HepG2 (cell line): ENCODE measurements around the gene BMP6. TPM values are rescaled to one million over a fixed set of nuclear protein-coding genes. Genes with fewer than 3 reads are reported as not detected.

Source experiments
- ATF1 ChIP-seq: IDR thresholded peaks from 2 replicates; pipeline ENCODE4 v1.6.1; 2016; ENCODE audit warnings: mild to moderate bottlenecking, control low read depth
- ATF3 ChIP-seq: sonication (generic); formaldehyde crosslinking; IDR thresholded peaks from 2 replicates; pipeline ENCODE4 v1.4.0; 2020; ENCODE audit warnings: missing genetic modification reagents
- ATF7-NPFF ChIP-seq: sonication (generic); formaldehyde crosslinking; IDR thresholded peaks from 2 replicates; pipeline ENCODE4 v1.8.1; 2023; ENCODE audit warnings: mild to moderate bottlenecking, low read depth, missing genetic modification reagents, moderate library complexity
- CREBL2 ChIP-seq: sonication (generic); formaldehyde crosslinking; IDR thresholded peaks from 2 replicates; pipeline ENCODE4 v1.8.1; 2023; ENCODE audit warnings: missing genetic modification reagents, mild to moderate bottlenecking, borderline replicate concordance
- MIXL1 ChIP-seq: IDR thresholded peaks from 2 replicates; pipeline ENCODE4 v1.6.1; 2016
- MTF2 ChIP-seq: sonication (generic); formaldehyde crosslinking; IDR thresholded peaks from 2 replicates; pipeline ENCODE4 v1.5.0; 2020; ENCODE audit warnings: missing genetic modification reagents, borderline replicate concordance
- NFAT5 ChIP-seq: sonication (generic); formaldehyde crosslinking; IDR thresholded peaks from 2 replicates; pipeline ENCODE4 v1.4.0; 2020; ENCODE audit warnings: missing genetic modification reagents
- POLR2AphosphoS2 ChIP-seq: IDR thresholded peaks from 2 replicates; pipeline ENCODE4 v1.6.1; 2011; ENCODE audit warnings: low read depth, low read length, improper control_type of control experiment
- RAD51 ChIP-seq: fragments of 450-650 bp; IDR thresholded peaks from 2 replicates; pipeline ENCODE4 v1.6.1; 2016; ENCODE audit warnings: borderline replicate concordance
- RARA ChIP-seq: IDR thresholded peaks from 2 replicates; pipeline ENCODE4 v1.6.1; 2016; ENCODE audit warnings: missing genetic modification reagents, missing compliant biosample characterization
- SP5 ChIP-seq: IDR thresholded peaks from 2 replicates; pipeline ENCODE4 v1.6.1; 2016; ENCODE audit warnings: low read depth, borderline replicate concordance
- TGIF2 ChIP-seq: IDR thresholded peaks from 2 replicates; pipeline ENCODE4 v1.6.1; 2016; ENCODE audit warnings: control low read depth, missing compliant biosample characterization
- THAP7 ChIP-seq: sonication (generic); formaldehyde crosslinking; IDR thresholded peaks from 2 replicates; pipeline ENCODE4 v1.8.1; 2023; ENCODE audit warnings: mild to moderate bottlenecking, missing genetic modification reagents
- ZFAT ChIP-seq: sonication (generic); formaldehyde crosslinking; conservative IDR thresholded peaks from 2 replicates; pipeline ENCODE4 v1.8.1; 2023; ENCODE audit warnings: missing genetic modification reagents, inconsistent platforms
- ZMAT3 ChIP-seq: sonication (generic); formaldehyde crosslinking; conservative IDR thresholded peaks from 2 replicates; pipeline ENCODE4 v1.7.0; 2021; ENCODE audit warnings: missing genetic modification reagents
- ZNF329 ChIP-seq: sonication (generic); formaldehyde crosslinking; IDR thresholded peaks from 2 replicates; pipeline ENCODE4 v1.9.0; 2021; ENCODE audit warnings: low read depth, mild to moderate bottlenecking, missing genetic modification reagents
- ZNF331 ChIP-seq: sonication (generic); formaldehyde crosslinking; IDR thresholded peaks from 2 replicates; pipeline ENCODE4 v1.4.0; 2020; ENCODE audit warnings: missing genetic modification reagents
- ZNF343 ChIP-seq: sonication (generic); formaldehyde crosslinking; IDR thresholded peaks from 2 replicates; pipeline ENCODE4 v1.4.0; 2020; ENCODE audit warnings: mild to moderate bottlenecking, missing genetic modification reagents
- ZNF605 ChIP-seq: sonication (generic); formaldehyde crosslinking; IDR thresholded peaks from 2 replicates; pipeline ENCODE4 v1.8.0; 2022; ENCODE audit warnings: mild to moderate bottlenecking, missing genetic modification reagents
- ZNF703 ChIP-seq: sonication (generic); formaldehyde crosslinking; IDR thresholded peaks from 2 replicates; pipeline ENCODE4 v1.5.1; 2020; ENCODE audit warnings: missing genetic modification reagents, mild to moderate bottlenecking, moderate library complexity, borderline replicate concordance
- ZNF740 ChIP-seq: sonication (generic); formaldehyde crosslinking; IDR thresholded peaks from 2 replicates; pipeline ENCODE4 v1.4.0; 2020; ENCODE audit warnings: missing genetic modification reagents
- polyA plus RNA-seq, 8 experiments: library from polyadenylated mRNA; depleted of rRNA in 3 of 8; stranded (reverse) in 7 of 8; unstranded in 1 of 8; fragments of >200 nt; fragmentation: Illumina TruSeq in 4 of 8; extraction: Trizol in 4 of 8; gene quantifications; 2 replicates each; pipeline versions ENCODE4 v1.2.1 to v1.2.3, GENCODE V29; 2011 to 2016; ENCODE audit warnings: low read depth in 4 of 8, missing spikeins in 1 of 8, mixed read lengths in 1 of 8; ENCODE audit not compliant: insufficient read depth in 1 of 8
- total RNA-seq, 5 experiments: library from RNA; depleted of rRNA; stranded (reverse); fragments of >200 nt; fragmentation: Illumina TruSeq; extraction: Trizol; gene quantifications; 2 replicates each; pipeline ENCODE4 v1.2.3, GENCODE V29; 2016; ENCODE audit warnings: low read depth in 1 of 5

BMP6 gene
- total and polyA plus RNA-seq, 2 of the 13 experiments (the other 11 are each of a cell fraction or from before 2014, with no cell fraction given), result 0.09 to 0.18 TPM

GRCh38 chr6:7909323-7910276 lies 183.7 kb downstream of the BMP6 start (continued):
- peak; percentile 91 for TF ChIP-seq NFAT5
- peak; percentile 59 for TF ChIP-seq ATF3
- no peak; the same call in 1 of the 2 replicates for TF ChIP-seq ZNF703 (CRISPR knock-in tag)
- 0 out of 2 replicates have a peak, but pooled peaks have one; percentile 56 for TF ChIP-seq ZNF740 (CRISPR knock-in tag)
- no peak; the same call in 1 of the 2 replicates for TF ChIP-seq ZNF329 (CRISPR knock-in tag)
- TF ChIP-seq ATF7-NPFF (CRISPR knock-in tag), result peak; percentile 96
- peak; percentile 88 for TF ChIP-seq ZNF343
- TF ChIP-seq ATF1 (CRISPR knock-in tag), result no peak
- TF ChIP-seq TGIF2 (CRISPR knock-in tag), result peak; percentile 93
- no peak for TF ChIP-seq RAD51
- no peak; the same call in 1 of the 2 replicates for TF ChIP-seq THAP7 (CRISPR knock-in tag)
- no peak; the same call in 1 of the 2 replicates for TF ChIP-seq ZMAT3
- TF ChIP-seq CREBL2, result peak; percentile 31; the same call in 1 of the 2 replicates
- no peak for TF ChIP-seq MTF2
- no peak for TF ChIP-seq ZFAT (CRISPR knock-in tag)
- TF ChIP-seq MIXL1 (CRISPR knock-in tag), result 0 out of 2 replicates have a peak, but pooled peaks have one; percentile 55
- peak; percentile 71 for TF ChIP-seq RARA
- TF ChIP-seq ZNF605, result peak; percentile 96
- TF ChIP-seq SP5 (CRISPR knock-in tag), result peak; percentile 74
- no peak for TF ChIP-seq POLR2AphosphoS2
- peak; percentile 93 for TF ChIP-seq ZNF331 (CRISPR knock-in tag)
